ENCODE results near the gene AKT2. TPM values are rescaled to one million over a fixed set of nuclear protein-coding genes. Genes with fewer than 3 reads are reported as not detected.

The AKT2 gene
- total RNA-seq, 1 donor from 2014 or later, result 85.1 TPM

DNA sequence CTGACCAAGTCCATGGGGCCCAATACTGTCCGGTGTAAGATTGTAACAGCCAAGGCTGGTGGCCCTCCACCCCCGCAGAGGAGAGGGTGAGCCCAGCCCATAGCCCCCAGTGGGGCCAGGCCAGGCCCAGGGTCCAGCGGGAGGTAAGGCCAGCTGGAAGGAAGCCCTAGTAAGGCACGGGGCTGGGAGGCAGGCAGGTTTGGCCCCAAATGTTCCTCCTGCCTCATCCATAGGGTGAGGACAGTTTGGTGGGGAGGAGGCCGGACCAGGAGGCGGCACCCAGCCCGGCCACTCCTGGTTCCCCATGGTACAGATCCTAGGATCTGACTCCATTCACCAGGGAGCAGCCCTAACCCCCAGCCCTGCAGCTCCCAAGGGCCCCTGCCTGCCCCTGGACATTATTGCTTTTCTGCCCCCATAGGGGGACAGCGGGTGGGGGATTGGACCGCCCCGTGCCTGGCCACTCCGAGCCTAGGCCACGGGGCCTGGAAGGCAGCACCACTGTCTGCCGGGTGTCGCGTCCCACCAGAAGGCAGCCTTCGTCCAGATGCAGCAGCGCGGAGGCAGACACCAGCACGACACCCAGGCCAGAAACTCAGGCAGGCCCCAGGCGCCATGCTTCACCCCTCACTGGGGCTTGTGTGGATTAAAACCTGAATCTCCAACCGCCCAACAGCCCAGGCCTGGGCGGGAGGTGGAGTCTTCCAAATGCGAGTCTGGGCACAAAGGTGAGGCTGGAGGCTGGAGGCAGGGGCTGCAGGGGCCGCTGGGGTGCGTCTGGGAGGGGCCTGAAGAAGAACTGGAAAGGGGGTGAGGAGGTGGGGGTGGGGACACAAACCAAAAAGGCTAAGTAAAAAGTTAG is 52.0 kb downstream of the AKT2 start:
- no peak overlapping the region for H3K27ac ChIP-seq
- Mint-ChIP-seq H3K4me3 (no peak overlapping the region), H3K27me3 (ENCODE audit: insufficient read depth, low read depth) (peaks cover 5% of the 10 kb centered on the region)

DNA sequence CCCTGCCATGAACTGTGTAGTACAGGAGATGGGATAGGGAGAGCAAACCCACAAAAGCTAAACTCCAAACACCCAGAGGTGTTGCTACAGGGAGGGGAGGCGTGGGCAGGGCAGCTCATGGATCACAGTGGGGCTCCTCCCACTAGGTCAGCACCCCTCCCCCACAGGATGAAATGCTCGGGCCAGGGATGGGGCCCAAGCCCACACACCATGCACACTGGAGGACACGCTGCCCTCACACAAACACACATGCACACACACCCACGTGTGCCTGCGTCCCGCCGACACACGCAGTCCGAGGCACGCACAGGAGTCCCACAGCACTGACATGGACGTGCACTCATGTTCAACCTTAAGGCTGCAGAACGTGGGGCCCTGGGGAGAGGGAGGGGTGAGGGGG is 52.7 kb downstream of the AKT2 start:
- Histone ChIP-seq H3F3A (ENCODE audit: low read depth) (no peaks in the 10 kb centered on the region), H2AFZ (replicated peaks) (no peak overlapping the region), H3K4me2 (peak overlapping the region; percentile 50), H3K9me3 (ENCODE audit: low read depth) (no peaks in the 10 kb centered on the region), H3K27ac (peak overlapping the region; percentile 25), H3K4me1 (peaks cover 15% of the 10 kb centered on the region), H3K4me3 (no peak overlapping the region), H3K79me2 (ENCODE audit: low read depth) (no peaks in the 10 kb centered on the region), H4K20me1 (ENCODE audit: low read depth) (no peaks in the 10 kb centered on the region), H3K9ac (no peak overlapping the region), H3K36me3 (no peaks in the 10 kb centered on the region), H3K27me3 (peaks cover 8% of the 10 kb centered on the region)
- peak overlapping the region; percentile 72 for H3K27ac Mint-ChIP-seq
- no peaks in the 10 kb centered on the region for H3K9me3 Mint-ChIP-seq
- H3K4me3 Mint-ChIP-seq, result no peak overlapping the region
- TF ChIP-seq, protein P1, sequence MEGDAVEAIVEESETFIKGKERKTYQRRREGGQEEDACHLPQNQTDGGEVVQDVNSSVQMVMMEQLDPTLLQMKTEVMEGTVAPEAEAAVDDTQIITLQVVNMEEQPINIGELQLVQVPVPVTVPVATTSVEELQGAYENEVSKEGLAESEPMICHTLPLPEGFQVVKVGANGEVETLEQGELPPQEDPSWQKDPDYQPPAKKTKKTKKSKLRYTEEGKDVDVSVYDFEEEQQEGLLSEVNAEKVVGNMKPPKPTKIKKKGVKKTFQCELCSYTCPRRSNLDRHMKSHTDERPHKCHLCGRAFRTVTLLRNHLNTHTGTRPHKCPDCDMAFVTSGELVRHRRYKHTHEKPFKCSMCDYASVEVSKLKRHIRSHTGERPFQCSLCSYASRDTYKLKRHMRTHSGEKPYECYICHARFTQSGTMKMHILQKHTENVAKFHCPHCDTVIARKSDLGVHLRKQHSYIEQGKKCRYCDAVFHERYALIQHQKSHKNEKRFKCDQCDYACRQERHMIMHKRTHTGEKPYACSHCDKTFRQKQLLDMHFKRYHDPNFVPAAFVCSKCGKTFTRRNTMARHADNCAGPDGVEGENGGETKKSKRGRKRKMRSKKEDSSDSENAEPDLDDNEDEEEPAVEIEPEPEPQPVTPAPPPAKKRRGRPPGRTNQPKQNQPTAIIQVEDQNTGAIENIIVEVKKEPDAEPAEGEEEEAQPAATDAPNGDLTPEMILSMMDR (IDR thresholded peaks at IDR 0.05), result no peak
- TF ChIP-seq EZH2 (IDR thresholded peaks at IDR 0.05) (no peak), EZH2phosphoT487 (IDR thresholded peaks at IDR 0.05) (no peak)
- H3K4me1 Mint-ChIP-seq, result peaks cover 25% of the 10 kb centered on the region
- H3K27me3 Mint-ChIP-seq (ENCODE audit: insufficient read depth, low read depth), result peaks cover 6% of the 10 kb centered on the region
- DNase-seq (ENCODE audit: low spot score), result no peak
- peaks cover 4% of the 10 kb centered on the region for H3K36me3 Mint-ChIP-seq

More for the DNA sequence above, 52.0 kb downstream of the AKT2 start:
- Histone ChIP-seq H3K9ac (no peak overlapping the region), H3K9me3 (ENCODE audit: low read depth) (no peaks in the 10 kb centered on the region), H3K79me2 (ENCODE audit: low read depth) (no peaks in the 10 kb centered on the region), H3F3A (ENCODE audit: low read depth) (no peaks in the 10 kb centered on the region), H3K36me3 (no peaks in the 10 kb centered on the region), H4K20me1 (ENCODE audit: low read depth) (no peaks in the 10 kb centered on the region), H3K4me1 (peaks cover 15% of the 10 kb centered on the region), H3K4me2 (no peak overlapping the region), H2AFZ (replicated peaks) (no peak overlapping the region), H3K4me3 (no peak overlapping the region), H3K27me3 (peaks cover 3% of the 10 kb centered on the region)
- DNase-seq (ENCODE audit: low spot score), result no peak
- TF ChIP-seq EZH2 (IDR thresholded peaks at IDR 0.05), result no peak
- TF ChIP-seq, protein P1 (IDR thresholded peaks at IDR 0.05), result no peak
- no peak for TF ChIP-seq EZH2phosphoT487 (IDR thresholded peaks at IDR 0.05)
- no peaks in the 10 kb centered on the region for H3K9me3 Mint-ChIP-seq
- H3K4me1 Mint-ChIP-seq, result peaks cover 24% of the 10 kb centered on the region
- peaks cover 6% of the 10 kb centered on the region for H3K36me3 Mint-ChIP-seq
- no peak overlapping the region for H3K27ac Mint-ChIP-seq

DNA sequence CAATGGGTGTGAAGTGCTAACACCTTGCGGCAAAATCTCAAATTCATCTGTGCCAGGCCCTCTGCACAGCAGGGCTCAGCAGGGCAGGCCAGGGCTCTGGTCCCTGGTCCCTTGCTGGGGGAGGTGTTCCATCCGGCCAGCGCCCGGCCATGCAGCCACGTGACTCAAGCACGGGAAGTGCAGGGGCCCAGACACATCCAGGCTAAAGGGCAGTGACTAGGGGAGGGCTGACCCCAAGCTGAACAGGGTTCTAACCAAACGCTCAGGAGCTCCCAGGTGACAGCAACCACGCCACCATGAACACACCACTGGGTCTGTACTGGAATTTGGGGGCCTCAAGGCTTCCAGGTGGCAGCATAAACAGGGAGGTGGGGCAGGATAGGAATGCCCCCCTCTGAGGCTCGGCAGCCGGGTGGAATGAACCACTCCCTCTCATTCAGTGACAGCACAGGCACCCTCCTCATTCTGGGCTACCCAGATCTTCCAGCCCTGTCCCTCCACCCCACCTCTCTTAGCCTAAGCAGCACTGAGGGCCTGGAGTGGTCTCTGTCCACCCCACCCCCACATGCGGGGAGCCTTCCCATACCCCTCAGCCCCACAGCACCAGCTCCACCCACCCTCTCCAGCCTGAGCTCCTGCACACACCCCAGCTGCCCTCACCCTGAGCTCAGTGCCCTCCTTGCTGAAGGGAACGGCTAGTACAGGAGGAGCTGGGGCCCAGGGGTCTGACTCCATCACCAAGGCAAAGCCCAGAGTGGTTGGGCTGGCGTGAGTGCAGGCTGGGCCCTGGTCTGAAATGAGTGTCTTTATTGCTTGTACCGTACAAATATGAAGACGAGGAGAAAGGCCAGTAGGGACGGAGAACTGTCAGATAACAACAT is 53.4 kb downstream of the AKT2 start:
- Histone ChIP-seq H3K9ac (no peak overlapping the region), H3K27ac (peak overlapping the region; percentile 25), H3K9me3 (ENCODE audit: low read depth) (no peaks in the 10 kb centered on the region), H3K4me2 (peak overlapping the region; percentile 50), H2AFZ (replicated peaks) (no peak overlapping the region), H3K79me2 (ENCODE audit: low read depth) (no peaks in the 10 kb centered on the region), H3K4me3 (no peak overlapping the region), H4K20me1 (ENCODE audit: low read depth) (no peaks in the 10 kb centered on the region), H3F3A (ENCODE audit: low read depth) (no peaks in the 10 kb centered on the region), H3K27me3 (peaks cover 15% of the 10 kb centered on the region), H3K4me1 (peaks cover 15% of the 10 kb centered on the region), H3K36me3 (no peaks in the 10 kb centered on the region)
- Mint-ChIP-seq H3K36me3 (peaks cover under 1% of the 10 kb centered on the region), H3K27ac (no peak overlapping the region), H3K4me1 (peaks cover 25% of the 10 kb centered on the region), H3K9me3 (no peaks in the 10 kb centered on the region), H3K4me3 (no peak overlapping the region), H3K27me3 (ENCODE audit: insufficient read depth, low read depth) (peaks cover 9% of the 10 kb centered on the region)
- DNase-seq (ENCODE audit: low spot score), result peak; percentile 36
- TF ChIP-seq EZH2phosphoT487 (IDR thresholded peaks at IDR 0.05) (no peak), EZH2 (IDR thresholded peaks at IDR 0.05) (no peak)
- TF ChIP-seq, protein P1 (IDR thresholded peaks at IDR 0.05), result no peak
